ENCODE results near the gene GHDC. TPM values are rescaled to one million over a fixed set of nuclear protein-coding genes. Genes with fewer than 3 reads are reported as not detected.

The GHDC gene
- total RNA-seq, 1 experiment from 2014 or later = 8.5 TPM

DNA sequence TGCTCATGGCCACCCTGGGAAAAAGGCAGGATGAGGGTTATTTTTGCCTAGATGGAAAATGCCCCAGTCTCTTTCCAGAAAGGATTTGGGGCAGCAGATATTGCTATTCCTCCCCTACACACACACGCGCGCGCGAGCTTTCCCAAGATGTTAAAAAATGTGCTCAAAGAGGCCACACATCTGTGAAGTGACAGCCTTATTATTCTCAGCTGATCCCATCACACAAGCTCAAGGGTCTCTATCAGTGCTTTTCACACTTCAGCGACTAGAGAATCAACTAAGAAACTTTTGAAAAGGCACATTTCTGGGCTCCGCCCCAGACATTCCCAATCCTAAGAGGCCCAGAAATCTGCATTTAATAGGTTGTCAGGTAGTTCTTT, 33.8 kb downstream of the GHDC start:
- Histone ChIP-seq H3K4me2 (ENCODE audit: insufficient read depth, insufficient read length, low read length) (no peak overlapping the region), H3K9ac (ENCODE audit: extremely low read depth, insufficient read length, low read length) (no peak overlapping the region), H3K27ac (ENCODE audit: insufficient read length, low read depth, low read length) (no peak overlapping the region), H2BK15ac (ENCODE audit: low read depth, low read length) (no peak overlapping the region), H3K4ac (ENCODE audit: low read depth, low read length) (no peak overlapping the region), H3K23me2 (ENCODE audit: insufficient read length, low read depth, low read length, poor library complexity, severe bottlenecking) (peaks cover 4% of the 10 kb centered on the region), H4K20me1 (ENCODE audit: control insufficient read depth, insufficient read depth, insufficient read length) (no peaks in the 10 kb centered on the region), H2BK120ac (ENCODE audit: low read depth, low read length, poor library complexity, severe bottlenecking) (no peak overlapping the region), H3K27me3 (ENCODE audit: insufficient read depth, low read length) (no peaks in the 10 kb centered on the region), H3K79me1 (ENCODE audit: insufficient read depth, low read depth, low read length, poor library complexity, severe bottlenecking) (no peaks in the 10 kb centered on the region), H3K18ac (ENCODE audit: insufficient read length, low read depth, low read length) (no peak overlapping the region), H2BK5ac (ENCODE audit: insufficient read length, low read length) (no peak overlapping the region), H3T11ph (ENCODE audit: low read length) (no peak overlapping the region), H2BK12ac (ENCODE audit: insufficient read length, low read depth, low read length) (no peak overlapping the region), H2AFZ (ENCODE audit: low read length) (no peak overlapping the region), H3K9me3 (ENCODE audit: control insufficient read depth, low read depth, low read length) (no peaks in the 10 kb centered on the region), H4K91ac (ENCODE audit: insufficient read length, low read depth, low read length) (no peak overlapping the region), H3K79me2 (ENCODE audit: insufficient read depth, low read length) (no peaks in the 10 kb centered on the region), H3K4me1 (ENCODE audit: insufficient read depth, low read length) (no peaks in the 10 kb centered on the region), H3K23ac (ENCODE audit: insufficient read length, low read depth, low read length) (no peak overlapping the region), H4K8ac (replicated peaks; ENCODE audit: insufficient read length, low read depth, low read length) (no peak overlapping the region), H2AK5ac (ENCODE audit: insufficient read length, low read length) (no peak overlapping the region), H4K5ac (ENCODE audit: insufficient read length, low read depth, low read length) (no peak overlapping the region), H3K56ac (ENCODE audit: insufficient read length, low read depth, low read length) (no peak overlapping the region), H3K14ac (ENCODE audit: insufficient read depth, low read length) (no peak overlapping the region), H2BK20ac (ENCODE audit: low read depth, low read length, poor library complexity, severe bottlenecking) (no peak overlapping the region)
- Mint-ChIP-seq H3K9me3 (no peaks in the 10 kb centered on the region), H3K4me1 (peaks cover 12 to 17% of the 10 kb centered on the region in 2 experiments), H3K36me3 (ENCODE audit: insufficient read depth in 1 of 3, low read depth in 3 of 3) (no peaks in the 10 kb centered on the region), H3K27me3 (ENCODE audit: low read depth) (peaks cover 1% of the 10 kb centered on the region; the same call in 1 of the 2 replicates), H3K27ac (no peak overlapping the region), H3K4me3 (no peak overlapping the region)
- TF ChIP-seq CTCF (conservative IDR thresholded peaks at IDR 0.05) = no peak
- WGBS (ENCODE audit: extremely low coverage, insufficient read length, low lambda C conversion rate) = no CpG with 5 or more reads among the region's 7 CpGs
- DNase-seq = no peak
